Suprapubic skin (tissue), 4 donors: ENCODE results near the gene MDN1.

Experiments used
- EP300 ChIP-seq: sonication (generic); formaldehyde crosslinking; IDR thresholded peaks from one replicate; pipeline ENCODE4 v1.6.1; 2017; ENCODE audit warnings: antibody characterized with exemption
- POLR2A ChIP-seq, 2 donors: fragments of 450-650 bp; IDR thresholded peaks; one replicate each; pipeline ENCODE4 v1.6.1; 2017; ENCODE audit warnings: antibody characterized with exemption in 2 of 2, mild to moderate bottlenecking in 2 of 2, moderate library complexity in 2 of 2
- POLR2AphosphoS5 ChIP-seq, 3 donors: sonication (generic); formaldehyde crosslinking; IDR thresholded peaks; one replicate each; pipeline ENCODE4 v1.6.1; 2017; ENCODE audit warnings: antibody characterized with exemption in 3 of 3
- TF ChIP-seq, protein P1 (sequence below), 2 donors: fragments of 200-600 bp in 1 of 2; fragments of 450-650 bp in 1 of 2; sonication (generic) in 1 of 2; IDR thresholded peaks; one replicate each; pipeline ENCODE4 v1.5.1; 2016 to 2019; ENCODE audit warnings: antibody characterized with exemption in 2 of 2, mild to moderate bottlenecking in 1 of 2, moderate library complexity in 1 of 2

- TF ChIP-seq POLR2A (IDR thresholded peaks at IDR 0.05) (no peak), EP300 (no peak), POLR2AphosphoS5 (IDR thresholded peaks at IDR 0.05) (no peak)
- TF ChIP-seq, protein P1, sequence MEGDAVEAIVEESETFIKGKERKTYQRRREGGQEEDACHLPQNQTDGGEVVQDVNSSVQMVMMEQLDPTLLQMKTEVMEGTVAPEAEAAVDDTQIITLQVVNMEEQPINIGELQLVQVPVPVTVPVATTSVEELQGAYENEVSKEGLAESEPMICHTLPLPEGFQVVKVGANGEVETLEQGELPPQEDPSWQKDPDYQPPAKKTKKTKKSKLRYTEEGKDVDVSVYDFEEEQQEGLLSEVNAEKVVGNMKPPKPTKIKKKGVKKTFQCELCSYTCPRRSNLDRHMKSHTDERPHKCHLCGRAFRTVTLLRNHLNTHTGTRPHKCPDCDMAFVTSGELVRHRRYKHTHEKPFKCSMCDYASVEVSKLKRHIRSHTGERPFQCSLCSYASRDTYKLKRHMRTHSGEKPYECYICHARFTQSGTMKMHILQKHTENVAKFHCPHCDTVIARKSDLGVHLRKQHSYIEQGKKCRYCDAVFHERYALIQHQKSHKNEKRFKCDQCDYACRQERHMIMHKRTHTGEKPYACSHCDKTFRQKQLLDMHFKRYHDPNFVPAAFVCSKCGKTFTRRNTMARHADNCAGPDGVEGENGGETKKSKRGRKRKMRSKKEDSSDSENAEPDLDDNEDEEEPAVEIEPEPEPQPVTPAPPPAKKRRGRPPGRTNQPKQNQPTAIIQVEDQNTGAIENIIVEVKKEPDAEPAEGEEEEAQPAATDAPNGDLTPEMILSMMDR (IDR thresholded peaks at IDR 0.05): no peak
These were observed 189.1 kb downstream of the MDN1 start for GRCh38 chr6:89630488-89630887.
